Karpas-422 (cell line): ENCODE measurements around the gene PYCR2. TPM values are rescaled to one million over a fixed set of nuclear protein-coding genes. Genes with fewer than 3 reads are reported as not detected.
"Not testable (repeated sequence)": the region's sequence is repeated elsewhere in the genome, so short reads cannot be mapped to it uniquely, and the experiment has no call there.

Experiments used
- DNase-seq: peaks from one replicate; pipeline ENCODE4 v3.0.0-alpha.2; 2015
- H2AFZ ChIP-seq: fragments of 200-600 bp; sonication (generic); 2 replicates; pipeline ENCODE4 v1.6.1; 2014; ENCODE audit warnings: antibody characterized with exemption, low read length, mixed read lengths
- H3K27ac ChIP-seq: fragments of 200-600 bp; sonication (generic); 2 replicates; pipeline ENCODE4 v1.5.1; 2014; ENCODE audit warnings: mild to moderate bottlenecking, low read length, moderate library complexity
- H3K27me3 ChIP-seq: fragments of 200-600 bp; sonication (generic); 2 replicates; pipeline ENCODE4 v1.6.1; 2014; ENCODE audit warnings: low read length, mixed read lengths
- H3K36me3 ChIP-seq: fragments of 200-600 bp; sonication (generic); 2 replicates; pipeline ENCODE4 v1.6.1; 2014; ENCODE audit warnings: low read length, mixed read lengths; ENCODE audit not compliant: insufficient read depth
- H3K4me1 ChIP-seq: fragments of 200-600 bp; sonication (generic); 2 replicates; pipeline ENCODE4 v1.6.1; 2014; ENCODE audit warnings: mild to moderate bottlenecking, low read length, mixed read lengths
- H3K4me2 ChIP-seq: fragments of 200-600 bp; sonication (generic); 2 replicates; pipeline ENCODE4 v1.6.1; 2014; ENCODE audit warnings: low read length, low read depth, mild to moderate bottlenecking; ENCODE audit not compliant: poor library complexity, severe bottlenecking
- H3K4me3 ChIP-seq: fragments of 200-600 bp; sonication (generic); 2 replicates; pipeline ENCODE4 v1.5.1; 2014; ENCODE audit warnings: mild to moderate bottlenecking, antibody characterized with exemption, low read length, mixed read lengths
- H3K79me2 ChIP-seq: fragments of 200-600 bp; sonication (generic); 2 replicates; pipeline ENCODE4 v1.6.1; 2014; ENCODE audit warnings: mild to moderate bottlenecking, low read length, mixed read lengths
- H3K9ac ChIP-seq: fragments of 200-600 bp; sonication (generic); 2 replicates; pipeline ENCODE4 v1.6.0; 2014; ENCODE audit warnings: low read length
- H3K9me2 ChIP-seq: fragments of 200-600 bp; sonication (generic), shearing (Covaris generic); replicated peaks from 2 replicates; pipeline ENCODE4 v1.6.0; 2014; ENCODE audit warnings: mild to moderate bottlenecking, low read length, moderate library complexity; ENCODE audit not compliant: insufficient read depth
- H3K9me3 ChIP-seq: fragments of 300-700, 200-600 bp; sonication (generic); 2 replicates; pipeline ENCODE4 v1.6.1; 2014; ENCODE audit warnings: low read length, mixed read lengths
- H4K20me1 ChIP-seq: fragments of 200-600 bp; sonication (generic); 2 replicates; pipeline ENCODE4 v1.6.1; 2014; ENCODE audit warnings: mild to moderate bottlenecking, antibody characterized with exemption, low read length, low read depth; ENCODE audit not compliant: insufficient read depth
- total RNA-seq: library from RNA; depleted of rRNA; stranded (reverse); fragments of >200 nt; shearing (Covaris generic); gene quantifications from 2 replicates; pipeline ENCODE4 v1.2.3, GENCODE V29; 2014; ENCODE audit warnings: low replicate concordance; rRNA removed

The PYCR2 gene
- 57.0 and 75.8 TPM in 2 replicates for total RNA-seq

DNA sequence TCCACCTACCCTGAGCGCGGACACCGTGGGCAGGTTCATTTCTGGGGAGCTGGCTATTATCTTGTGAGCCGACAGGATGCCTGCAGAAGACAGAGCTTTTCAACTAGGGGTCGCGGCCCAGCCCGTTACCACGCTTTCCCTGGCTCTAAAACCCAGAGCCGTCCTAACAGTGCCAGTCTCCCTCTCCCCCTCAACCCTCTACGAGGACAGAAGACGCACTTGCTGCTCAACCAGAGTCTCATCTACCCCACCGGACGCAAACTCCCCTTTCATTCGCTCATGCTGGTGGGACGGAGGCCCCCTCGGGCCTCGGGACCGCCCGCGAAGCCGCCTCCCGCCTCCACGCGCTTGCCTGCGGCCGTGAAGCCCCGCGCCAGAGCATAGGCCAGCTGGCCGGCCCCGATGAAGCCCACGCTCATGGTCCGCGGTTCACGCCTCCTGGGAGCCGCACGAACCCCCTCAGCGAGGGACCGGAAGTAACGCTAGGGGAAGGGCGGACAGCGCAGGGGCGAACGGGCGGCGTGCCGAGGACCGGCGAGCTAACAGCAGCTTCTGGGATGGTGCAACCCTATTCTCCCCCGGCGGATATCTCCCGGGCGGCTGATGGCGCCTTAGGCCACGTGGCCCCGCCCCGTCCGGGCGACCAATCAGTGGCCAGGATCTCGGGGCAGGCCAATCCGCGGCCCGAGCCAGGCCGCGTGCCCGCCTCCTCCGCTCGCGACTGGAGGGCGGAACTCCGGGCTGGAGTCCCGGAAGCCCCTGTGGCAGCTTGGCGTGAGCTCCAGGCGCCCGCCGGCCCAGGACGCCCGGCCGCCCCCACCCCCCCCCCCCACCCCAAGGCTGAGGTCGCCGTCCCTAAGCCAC is at the start of gene PYCR2:
PYCR2 (minus strand) TSS at position 559 of the 864 bp plus-strand sequence; CDS start at position 419, 140 bp downstream.
- Histone ChIP-seq H4K20me1 (no peaks in the 10 kb centered on the region), H3K4me2 (peak within 1 kb of the TSS; percentile 91), H3K79me2 (peaks cover 21% of the 10 kb centered on the region), H3K4me3 (peak within 1 kb of the TSS; percentile 94), H3K9ac (peak within 1 kb of the TSS; percentile 96), H3K27ac (peak within 1 kb of the TSS; percentile 84), H3K4me1 (peaks cover 21% of the 10 kb centered on the region), H3K9me3 (no peaks in the 10 kb centered on the region), H2AFZ (peak within 1 kb of the TSS; percentile 79; the same call in 1 of the 2 replicates), H3K36me3 (0 out of 2 replicates have a peak, but pooled peaks cover 12% of the 10 kb centered on the region), H3K27me3 (no peaks in the 10 kb centered on the region), H3K9me2 (no peaks in the 10 kb centered on the region)
- DNase-seq: peak; percentile 98

DNA sequence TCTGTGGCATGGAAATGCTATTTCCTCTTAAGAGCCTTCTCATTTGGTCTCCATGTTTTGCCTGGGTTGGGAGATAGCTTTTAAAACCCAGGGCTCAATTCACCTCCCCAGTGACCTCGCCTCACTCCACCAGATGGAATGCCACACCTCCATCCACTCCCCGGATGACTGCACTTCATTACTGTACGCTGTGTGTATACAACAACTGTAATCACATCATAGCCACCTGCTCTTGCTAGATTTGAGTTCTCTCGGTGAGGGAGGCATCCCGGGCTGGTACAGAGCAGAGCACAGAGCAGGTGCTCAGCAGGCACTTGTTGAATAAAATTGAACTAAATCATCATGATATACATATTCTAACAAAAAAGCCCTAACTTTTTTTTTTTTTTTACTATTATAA is 49.1 kb upstream of the PYCR2 start:
- no peak overlapping the region for H3K9ac ChIP-seq
- H4K20me1 ChIP-seq: no peaks in the 10 kb centered on the region
- no peak for DNase-seq
- no peaks in the 10 kb centered on the region for H3K9me3 ChIP-seq
- H3K79me2 ChIP-seq: no peaks in the 10 kb centered on the region
- no peak overlapping the region for H3K4me3 ChIP-seq
- H3K27me3 ChIP-seq: no peaks in the 10 kb centered on the region
- H3K4me2 ChIP-seq: no peak overlapping the region
- H3K9me2 ChIP-seq: no peaks in the 10 kb centered on the region
- H3K36me3 ChIP-seq: no peaks in the 10 kb centered on the region
- H2AFZ ChIP-seq: no peak overlapping the region
- H3K27ac ChIP-seq: no peak overlapping the region
- peaks cover 3% of the 10 kb centered on the region for H3K4me1 ChIP-seq

DNA sequence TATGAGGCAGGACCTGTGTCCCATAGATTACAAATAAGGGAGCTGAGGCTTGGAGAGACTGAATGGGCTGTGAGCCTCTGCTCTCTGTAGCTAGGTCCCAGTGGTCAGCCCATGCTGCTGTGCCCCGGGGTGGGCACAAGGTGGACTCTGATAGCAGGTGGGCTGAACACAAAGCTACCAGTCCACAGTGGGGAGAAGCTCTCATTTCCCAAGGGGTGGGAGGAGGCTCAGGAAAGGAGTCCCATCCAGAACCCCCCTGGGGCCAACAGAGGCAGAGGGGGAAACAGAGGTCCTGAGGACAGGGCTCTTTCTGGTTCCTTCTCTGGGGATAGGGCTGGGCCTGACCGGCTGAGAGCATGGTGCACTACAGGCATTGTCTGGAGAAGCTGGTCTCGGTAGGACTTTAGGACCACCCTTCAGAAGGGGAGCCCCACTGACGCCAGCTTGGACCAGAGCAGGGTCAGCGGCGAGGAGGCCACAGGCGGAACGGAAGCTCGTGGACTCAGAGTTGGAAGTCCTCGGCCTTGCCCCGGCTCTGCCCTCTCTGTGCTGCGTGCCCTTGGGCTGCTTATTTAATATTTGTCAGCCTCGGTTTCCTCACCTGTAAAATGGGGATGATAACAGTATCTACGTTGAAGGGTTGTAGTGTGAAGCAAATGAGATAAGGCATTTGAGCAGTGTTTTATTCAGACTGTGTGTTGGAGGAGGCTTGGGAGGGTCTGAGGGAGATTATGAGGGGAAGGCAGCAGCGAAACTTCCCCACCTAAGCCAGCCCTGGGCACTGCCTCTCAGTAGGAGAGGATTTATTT is 48.5 kb upstream of the PYCR2 start:
- Histone ChIP-seq H3K4me3 (no peak overlapping the region), H4K20me1 (no peaks in the 10 kb centered on the region), H3K27ac (no peak overlapping the region), H3K4me2 (no peak overlapping the region), H3K36me3 (no peaks in the 10 kb centered on the region), H3K9me2 (no peaks in the 10 kb centered on the region), H3K79me2 (no peaks in the 10 kb centered on the region), H3K9me3 (no peaks in the 10 kb centered on the region), H3K4me1 (0 out of 2 replicates have a peak, but pooled peaks cover 2% of the 10 kb centered on the region), H3K27me3 (no peaks in the 10 kb centered on the region), H2AFZ (no peak overlapping the region), H3K9ac (no peak overlapping the region)
- DNase-seq: no peak

DNA sequence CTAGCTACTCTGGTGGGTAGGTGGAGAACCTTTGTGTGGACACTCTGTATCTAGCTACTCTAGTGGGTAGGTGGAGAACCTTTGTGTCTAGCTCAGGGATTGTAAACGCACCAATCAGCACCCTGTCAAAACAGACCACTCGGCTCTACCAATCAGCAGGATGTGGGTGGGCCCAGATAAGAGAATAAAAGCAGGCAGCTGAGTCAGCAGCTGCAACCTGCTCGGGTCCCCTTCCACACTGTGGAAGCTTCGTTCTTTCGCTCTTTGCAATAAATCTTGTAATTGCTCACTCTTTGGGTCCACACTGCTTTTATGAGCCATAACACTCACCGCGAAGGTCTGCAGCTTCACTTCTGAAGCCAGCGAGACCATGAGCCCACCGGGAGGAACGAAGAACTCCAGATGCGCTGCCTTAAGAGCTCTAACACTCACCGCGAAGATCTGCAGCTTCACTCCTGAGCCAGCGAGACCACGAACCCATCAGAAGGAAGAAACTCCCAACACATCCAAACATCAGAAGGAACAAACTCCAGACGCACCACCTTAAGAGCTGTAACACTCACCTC is 46.6 kb upstream of the PYCR2 start:
- H3K9me3 ChIP-seq, H3K79me2 ChIP-seq, H3K9ac ChIP-seq, H3K4me3 ChIP-seq, H3K27ac ChIP-seq, DNase-seq, H2AFZ ChIP-seq, H3K4me1 ChIP-seq, H3K4me2 ChIP-seq, H3K27me3 ChIP-seq, H3K9me2 ChIP-seq, H4K20me1 ChIP-seq, H3K36me3 ChIP-seq: not testable (repeated sequence)

DNA sequence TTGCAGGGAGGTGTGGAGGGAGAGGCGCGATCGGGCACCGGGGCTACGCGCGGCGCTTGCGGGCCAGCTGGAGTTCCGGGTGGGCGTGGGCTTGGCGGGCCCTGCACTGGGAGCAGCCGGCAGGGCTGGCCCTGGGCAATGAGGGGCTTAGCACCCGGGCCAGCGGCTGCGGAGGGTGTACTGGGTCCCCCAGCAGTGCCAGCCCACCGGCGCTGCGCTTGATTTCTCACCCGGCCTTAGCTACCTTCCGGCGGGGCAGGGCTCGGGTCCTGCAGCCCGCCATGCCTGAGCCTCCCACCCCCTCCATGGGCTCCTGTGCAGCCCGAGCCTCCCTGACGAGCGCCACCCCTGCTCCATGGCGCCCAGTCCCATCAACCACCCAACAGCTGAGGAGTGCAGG is 45.7 kb upstream of the PYCR2 start:
- H4K20me1 ChIP-seq, DNase-seq, H3K27ac ChIP-seq, H2AFZ ChIP-seq, H3K36me3 ChIP-seq, H3K9me2 ChIP-seq, H3K4me3 ChIP-seq, H3K9me3 ChIP-seq, H3K4me1 ChIP-seq, H3K9ac ChIP-seq, H3K79me2 ChIP-seq, H3K4me2 ChIP-seq, H3K27me3 ChIP-seq: not testable (repeated sequence)

DNA sequence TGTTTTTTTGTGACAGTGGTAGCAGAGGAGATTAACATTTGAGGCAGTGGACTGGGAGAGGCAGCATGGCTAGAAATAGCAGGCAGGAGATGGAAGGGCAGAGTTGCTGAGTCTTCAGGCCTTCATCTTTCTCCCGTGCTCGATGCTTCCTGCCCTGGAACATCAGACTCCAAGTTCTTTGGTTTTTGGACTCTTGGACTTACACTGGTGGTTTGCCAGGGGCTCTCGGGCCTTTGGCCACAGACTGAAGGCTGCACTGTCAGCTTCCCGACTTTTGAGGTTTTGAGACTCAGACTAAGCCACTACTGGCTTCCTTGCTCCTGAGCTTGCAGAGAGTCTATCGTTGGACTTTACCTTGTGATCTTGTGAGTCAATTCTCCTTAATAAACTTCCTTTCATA is 41.2 kb upstream of the PYCR2 start:
- H3K9me3 ChIP-seq: no peaks in the 10 kb centered on the region
- no peaks in the 10 kb centered on the region for H3K9me2 ChIP-seq
- H3K79me2 ChIP-seq: no peaks in the 10 kb centered on the region
- H2AFZ ChIP-seq: no peak overlapping the region
- H3K27me3 ChIP-seq: no peaks in the 10 kb centered on the region
- no peaks in the 10 kb centered on the region for H4K20me1 ChIP-seq
- no peak for DNase-seq
- H3K9ac ChIP-seq: no peak overlapping the region
- H3K36me3 ChIP-seq: no peaks in the 10 kb centered on the region
- no peak overlapping the region for H3K27ac ChIP-seq
- 0 out of 2 replicates have a peak, but pooled peaks cover 2% of the 10 kb centered on the region for H3K4me1 ChIP-seq
- no peak overlapping the region for H3K4me2 ChIP-seq
- no peak overlapping the region for H3K4me3 ChIP-seq

DNA sequence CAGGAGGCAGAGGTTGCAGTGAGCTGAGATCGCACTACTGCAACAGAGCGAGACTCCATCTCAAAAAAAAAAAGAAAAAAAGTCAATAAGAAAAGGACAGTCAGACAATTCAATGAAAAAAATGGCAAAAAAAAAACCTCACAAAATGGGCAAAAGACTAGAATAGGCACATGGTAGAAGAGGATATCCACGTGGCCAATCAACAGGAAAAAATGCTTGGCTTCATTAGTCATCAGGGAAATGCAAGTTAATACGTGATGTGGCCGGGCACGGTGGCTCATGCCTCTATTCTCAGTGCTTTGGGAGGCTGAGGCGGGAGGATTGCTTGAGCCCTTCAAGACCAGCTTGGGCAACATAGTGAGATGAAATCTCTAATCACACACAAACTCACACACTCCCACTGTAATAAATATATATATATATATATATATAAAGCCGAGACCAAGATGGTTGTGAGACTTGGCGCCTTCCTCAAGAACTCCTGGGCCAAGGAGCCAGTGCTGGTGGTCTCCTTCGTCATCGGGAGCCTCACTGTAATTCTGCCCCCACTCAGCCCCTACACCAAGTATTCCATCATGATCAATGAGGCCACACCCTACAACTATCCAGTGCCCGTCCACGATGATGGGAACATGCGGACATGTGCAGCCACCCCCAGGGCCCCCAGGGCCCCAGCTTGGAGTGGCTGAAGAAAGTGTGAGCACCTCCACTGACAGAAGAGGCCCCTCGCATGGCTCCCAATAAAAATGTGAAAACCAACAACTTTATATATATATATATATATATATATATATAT is 39.9 kb upstream of the PYCR2 start:
- Histone ChIP-seq H3K4me3 (no peak overlapping the region), H4K20me1 (no peaks in the 10 kb centered on the region), H3K9me2 (no peaks in the 10 kb centered on the region), H3K36me3 (no peaks in the 10 kb centered on the region), H3K27ac (no peak overlapping the region), H2AFZ (no peak overlapping the region), H3K9me3 (no peaks in the 10 kb centered on the region), H3K79me2 (no peaks in the 10 kb centered on the region), H3K4me1 (0 out of 2 replicates have a peak, but pooled peaks cover 1% of the 10 kb centered on the region), H3K4me2 (no peak overlapping the region), H3K27me3 (no peaks in the 10 kb centered on the region), H3K9ac (no peak overlapping the region)
- no peak for DNase-seq
